Pancreas (tissue), 10 donors: Measurements from ENCODE around the gene FIBCD1. TPM values are rescaled to one million over a fixed set of nuclear protein-coding genes. Genes with fewer than 3 reads are reported as not detected.

Experiments used
- ATAC-seq, 4 donors: fragments of 200-7000 bp; cut with Tn5 transposase; one replicate each; pipeline versions ENCODE4 v1.8.0 to v1.9.1; 2020; ENCODE audit warnings: mild to moderate bottlenecking in 4 of 4, moderate library complexity in 4 of 4
- DNase-seq, 6 donors: peaks; one replicate each; pipeline ENCODE4 v3.0.0-alpha.2; 2020
- FAIRE-seq: peaks from 2 replicates; lab custom pipeline; 2012; peaks lifted over from hg19 to GRCh38; lab: Jason Lieb, UNC
- H3K27ac ChIP-seq, 4 donors: fragments of 200-600 bp; sonication (generic); 1 replicate in 3 of 4; 2 replicates in 1 of 4; pipeline versions ENCODE4 v1.5.0 to v1.8.0; 2020
- H3K27me3 ChIP-seq, 4 donors: fragments of 200-600 bp; one replicate each; pipeline ENCODE4 v1.8.0; 2021
- H3K36me3 ChIP-seq, 3 donors: fragments of 200-600 bp; sonication (generic) in 1 of 3; one replicate each; pipeline versions ENCODE4 v1.5.0 to v1.8.0; 2020 to 2021
- H3K4me1 ChIP-seq, 3 donors: fragments of 200-600 bp; one replicate each; pipeline ENCODE4 v1.8.0; 2021
- H3K4me3 ChIP-seq, 4 donors: fragments of 200-600 bp; sonication (generic) in 2 of 4; one replicate each; pipeline versions ENCODE4 v1.5.0 to v1.8.0; 2020 to 2021
- H3K9me3 ChIP-seq, 4 donors: fragments of 200-600 bp; one replicate each; pipeline ENCODE4 v1.8.0; 2021
- WGBS, 2 donors: extraction: QIAGEN DNeasy Blood & Tissue Kit; methylation state at CpG; one replicate each; pipeline ENCODE4 v1.1.7; 2013; 5-methylcytosine and 5-hydroxymethylcytosine counted together
- intact Hi-C, 3 donors: fragments of 100-400 bp; cut with DNase I; formaldehyde crosslinking; loops; one replicate each; pipeline versions ENCODE4 v1.11.1 to v1.14.2; 2022
- polyA plus RNA-seq, 2 donors: library from polyadenylated mRNA; stranded (reverse); fragments of 200-250 nt; gene quantifications; one replicate each; pipeline ENCODE4 v1.2.3, GENCODE V29; 2013
- total RNA-seq, 6 donors: library from RNA; stranded (reverse); fragmentation: NEBNext Ultra II Directional in 4 of 6; extraction: Animal tissue kit (Norgen Biotek cat#: 25700) in 4 of 6; gene quantifications; one replicate each; pipeline versions ENCODE4 v1.2.1 to v1.2.4, GENCODE V29; 2021 to 2023
- TF ChIP-seq, protein P1 (sequence below), 4 donors: fragments of 200-600 bp; sonication (generic) in 3 of 4; IDR thresholded peaks; one replicate each; pipeline versions ENCODE4 v1.5.0 to v1.8.0; 2021; ENCODE audit warnings: antibody characterized with exemption in 4 of 4
- donor health status: healthy with polysubstance abuse.
- donor health status: DM: no; HTN: no; CAD: no; lungs with moderate emphysema.
- donor health status: DM: no; HTN: no; CAD: no.
- donor health status: control.
- donor health status: control.
- donor health status: Bipolar disorder and iron deficiency.
- donor health status: DM: yes; HTN: yes; CAD: no.
- donor health status: DM: no; HTN: no; CAD: no.
- donor health status: DM: no; HTN: no; CAD: no.
- donor health status: DM: yes; HTN: yes; CAD: no.

The FIBCD1 gene
- total and polyA plus RNA-seq, 8 donors, result 0.47 TPM; not detected in 7

DNA sequence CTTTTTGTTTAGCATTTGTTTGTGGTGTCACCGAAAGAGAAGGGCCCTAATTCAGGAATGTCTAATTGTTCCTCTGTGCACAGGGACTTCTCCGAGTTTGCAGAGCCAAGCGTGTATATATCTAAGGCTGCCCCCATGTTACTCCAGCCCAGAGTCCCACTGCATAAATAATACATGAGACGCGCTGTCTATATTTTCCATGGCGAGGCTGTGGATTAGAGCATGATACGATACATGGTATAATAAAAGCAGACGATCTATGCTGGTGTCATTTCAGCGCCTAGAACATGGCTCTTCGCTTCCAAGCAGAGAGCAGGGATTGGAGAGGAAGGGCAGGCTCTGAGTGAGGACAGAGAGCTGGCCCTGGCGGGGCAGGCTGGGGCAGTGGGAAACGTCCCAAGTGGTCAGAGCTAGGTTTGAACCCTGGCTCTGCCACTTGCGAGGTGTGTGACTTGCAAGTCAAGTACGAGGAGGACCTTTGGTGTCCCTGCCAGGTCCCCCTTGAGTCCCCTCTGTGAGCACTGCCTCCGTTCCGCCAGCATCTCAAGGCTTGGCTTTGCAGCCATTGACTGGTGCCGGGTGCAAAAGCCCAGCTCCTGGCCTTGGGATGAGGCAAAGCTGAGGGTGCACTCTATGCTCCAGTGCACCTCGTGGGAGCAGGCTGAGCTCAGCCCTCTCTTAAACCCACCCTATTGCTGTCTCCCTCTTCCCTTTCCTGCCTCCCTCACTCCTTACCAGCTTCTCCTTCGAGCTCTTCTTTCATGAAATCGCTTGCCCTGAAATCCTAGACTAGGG lies 40.7 kb upstream of the FIBCD1 start:
- no peaks in the 10 kb centered on the region for H3K36me3 ChIP-seq
- DNase-seq (no peak), FAIRE-seq (no peak), ATAC-seq (no peak)
- H3K4me1 ChIP-seq, result no peaks in the 10 kb centered on the region
- H3K4me3 ChIP-seq, result no peak overlapping the region
- intact Hi-C loops, result no loop called here
- H3K27ac ChIP-seq, result no peak overlapping the region
- 69 to 75% methylated on average over 20 of the region's 20 CpGs for WGBS, 2 donors
- no peaks in the 10 kb centered on the region for H3K9me3 ChIP-seq
- TF ChIP-seq, protein P1, sequence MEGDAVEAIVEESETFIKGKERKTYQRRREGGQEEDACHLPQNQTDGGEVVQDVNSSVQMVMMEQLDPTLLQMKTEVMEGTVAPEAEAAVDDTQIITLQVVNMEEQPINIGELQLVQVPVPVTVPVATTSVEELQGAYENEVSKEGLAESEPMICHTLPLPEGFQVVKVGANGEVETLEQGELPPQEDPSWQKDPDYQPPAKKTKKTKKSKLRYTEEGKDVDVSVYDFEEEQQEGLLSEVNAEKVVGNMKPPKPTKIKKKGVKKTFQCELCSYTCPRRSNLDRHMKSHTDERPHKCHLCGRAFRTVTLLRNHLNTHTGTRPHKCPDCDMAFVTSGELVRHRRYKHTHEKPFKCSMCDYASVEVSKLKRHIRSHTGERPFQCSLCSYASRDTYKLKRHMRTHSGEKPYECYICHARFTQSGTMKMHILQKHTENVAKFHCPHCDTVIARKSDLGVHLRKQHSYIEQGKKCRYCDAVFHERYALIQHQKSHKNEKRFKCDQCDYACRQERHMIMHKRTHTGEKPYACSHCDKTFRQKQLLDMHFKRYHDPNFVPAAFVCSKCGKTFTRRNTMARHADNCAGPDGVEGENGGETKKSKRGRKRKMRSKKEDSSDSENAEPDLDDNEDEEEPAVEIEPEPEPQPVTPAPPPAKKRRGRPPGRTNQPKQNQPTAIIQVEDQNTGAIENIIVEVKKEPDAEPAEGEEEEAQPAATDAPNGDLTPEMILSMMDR (IDR thresholded peaks at IDR 0.05), result no peak
- no peaks in the 10 kb centered on the region for H3K27me3 ChIP-seq

DNA sequence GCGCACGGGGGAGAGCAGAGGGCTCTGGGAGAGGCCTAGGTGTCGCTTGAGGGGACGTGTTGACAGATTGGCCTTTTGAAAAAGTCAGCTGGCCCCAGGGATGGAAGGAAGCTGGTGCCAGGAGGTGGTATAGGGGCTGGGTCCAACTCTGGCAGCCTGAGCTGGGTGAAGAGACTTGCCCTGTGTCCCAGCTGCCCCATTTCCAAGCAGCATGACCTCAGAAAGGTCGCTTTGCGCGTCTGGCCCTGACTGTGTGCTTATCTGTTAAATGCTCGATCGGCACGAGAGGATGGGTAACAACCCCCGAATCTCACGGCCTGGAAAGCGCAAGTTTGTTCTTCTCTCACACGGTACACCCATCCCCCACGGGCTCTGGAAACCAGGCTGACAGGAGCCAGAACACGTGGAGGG lies 38.8 kb upstream of the FIBCD1 start:
- no peaks in the 10 kb centered on the region for H3K9me3 ChIP-seq
- H3K36me3 ChIP-seq, result no peaks in the 10 kb centered on the region
- FAIRE-seq (no peak), DNase-seq (peak in 1 of 6 donors; percentile 35), ATAC-seq (no peak)
- H3K27me3 ChIP-seq, result no peaks in the 10 kb centered on the region
- TF ChIP-seq, protein P1 (IDR thresholded peaks at IDR 0.05), result no peak
- no peaks in the 10 kb centered on the region for H3K4me1 ChIP-seq
- 34 to 35% methylated on average over 16 of the region's 16 CpGs for WGBS, 2 donors
- no peak overlapping the region for H3K27ac ChIP-seq
- intact Hi-C loops, result no loop called here
- no peak overlapping the region for H3K4me3 ChIP-seq

DNA sequence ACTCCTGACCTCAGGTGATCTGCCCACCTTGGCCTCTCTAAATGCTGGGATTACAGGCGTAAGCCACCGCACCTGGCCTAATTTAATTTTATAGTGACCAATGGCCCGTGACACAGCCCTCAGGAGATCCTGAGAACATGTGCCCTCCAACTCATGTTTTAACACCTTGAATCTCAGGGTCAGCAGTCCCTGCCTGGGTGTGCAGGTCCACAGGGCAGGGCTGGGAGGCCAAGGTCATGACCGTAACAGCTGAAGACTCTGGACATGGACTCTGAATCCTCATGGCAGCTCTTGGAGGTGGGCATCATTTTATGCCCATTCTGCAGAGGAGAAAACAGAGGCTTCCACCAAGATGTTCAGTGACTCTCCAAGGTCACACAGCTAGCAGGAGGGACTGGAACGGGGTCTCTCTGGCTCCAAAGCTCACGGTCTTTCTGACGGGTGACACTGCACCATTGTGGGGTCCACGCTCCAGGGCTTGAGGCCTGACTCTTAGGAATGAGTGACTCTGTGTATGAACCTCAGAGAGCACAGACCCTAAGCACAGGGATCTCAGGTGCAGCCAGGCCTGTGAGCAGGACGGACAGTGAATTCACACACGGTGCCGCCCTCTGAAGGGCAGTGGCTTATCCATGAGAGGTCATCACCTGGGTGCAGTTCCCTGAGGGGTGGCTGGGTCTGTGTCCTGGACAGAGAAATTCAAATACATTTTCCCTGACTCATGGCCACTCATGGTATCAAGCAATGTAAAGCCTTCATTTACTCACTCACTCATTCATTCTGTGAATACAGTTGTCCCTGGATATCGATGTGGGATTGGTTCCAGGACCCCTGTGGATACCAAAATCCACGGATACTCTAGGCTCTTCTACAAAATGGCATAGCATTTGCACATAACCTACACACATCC lies 37.1 kb upstream of the FIBCD1 start:
- no peak overlapping the region for H3K27ac ChIP-seq
- no peak for DNase-seq
- H3K4me1 ChIP-seq, result no peaks in the 10 kb centered on the region
- TF ChIP-seq, protein P1 (IDR thresholded peaks at IDR 0.05), result no peak
- no peak for ATAC-seq
- WGBS, 2 donors, result 68 to 80% methylated on average over 13 of the region's 13 CpGs
- intact Hi-C loops, result no loop called here
- H3K36me3 ChIP-seq, result no peaks in the 10 kb centered on the region
- H3K4me3 ChIP-seq, result no peak overlapping the region
- H3K9me3 ChIP-seq, result no peaks in the 10 kb centered on the region
- no peak for FAIRE-seq
- H3K27me3 ChIP-seq, result no peaks in the 10 kb centered on the region

DNA sequence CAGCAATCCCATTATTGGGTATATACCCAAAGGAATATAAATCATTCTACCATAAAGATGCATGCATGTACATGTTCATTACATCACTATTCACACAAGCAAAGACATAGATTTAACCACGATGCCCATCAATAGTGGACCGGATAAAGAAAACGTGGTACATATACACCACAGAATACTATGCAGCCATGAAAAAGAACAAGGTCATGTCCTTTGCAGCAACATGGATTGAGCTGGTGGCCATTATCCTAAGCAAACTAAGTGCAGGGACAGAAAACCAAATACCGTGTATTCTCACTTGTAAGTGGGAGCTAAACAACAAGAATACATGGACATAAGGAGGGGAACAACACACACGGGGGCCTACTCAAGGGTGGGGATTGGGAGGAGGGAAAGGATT lies 36.1 kb upstream of the FIBCD1 start:
- no peaks in the 10 kb centered on the region for H3K27me3 ChIP-seq
- FAIRE-seq, result no peak
- intact Hi-C loops, result no loop called here

More for the DNA sequence above, 36.1 kb upstream of the FIBCD1 start:
- ATAC-seq (no peak), DNase-seq (no peak)
- TF ChIP-seq, protein P1 (IDR thresholded peaks at IDR 0.05), result no peak
- 78 to 91% methylated on average over 5 of the region's 5 CpGs for WGBS, 2 donors
- Histone ChIP-seq H3K36me3 (no peaks in the 10 kb centered on the region), H3K27ac (no peak overlapping the region), H3K4me1 (no peaks in the 10 kb centered on the region), H3K9me3 (no peaks in the 10 kb centered on the region), H3K4me3 (no peak overlapping the region)
